CD4-positive, alpha-beta memory T cell (primary cell): ENCODE measurements around the gene SEMA4B. TPM values are rescaled to one million over a fixed set of nuclear protein-coding genes. Genes with fewer than 3 reads are reported as not detected.
A peak's percentile ranks its signal among the peaks of the same experiment; 100 is the strongest.
"Not testable (repeated sequence)": the region's sequence is repeated elsewhere in the genome, so short reads cannot be mapped to it uniquely, and the experiment has no call there.

Experiments used
- CTCF ChIA-PET: fragments of 350-600 bp; sonication (Branson Sonifier 250); formaldehyde crosslinking; loops from one replicate; lab custom pipeline; 2021; ENCODE audit warnings: inconsistent platforms; ENCODE audit not compliant: partially characterized antibody; lab: Charles Lee
- POLR2A ChIA-PET: fragments of 350-600 bp; sonication (Branson Sonifier 250); formaldehyde crosslinking; loops from one replicate; lab custom pipeline; 2021; ENCODE audit not compliant: partially characterized antibody; lab: Charles Lee
- DNase-seq, 5 donors: peaks; one replicate each; pipeline versions ENCODE4 v3.0.0 to v3.0.0-alpha.2; 2020 to 2022; ENCODE audit warnings: mixed read lengths in 1 of 5
- H3K27ac ChIP-seq: one replicate; pipeline ENCODE4 v1.7.0; 2013; ENCODE audit warnings: low read depth, low read length
- H3K27me3 ChIP-seq: 2 replicates; pipeline ENCODE4 v1.7.0; 2013; ENCODE audit warnings: mild to moderate bottlenecking, low read length, moderate library complexity; ENCODE audit not compliant: insufficient read depth
- H3K36me3 ChIP-seq: 2 replicates; pipeline ENCODE4 v1.7.0; 2013; ENCODE audit warnings: mild to moderate bottlenecking, low read length, moderate library complexity; ENCODE audit not compliant: insufficient read depth
- H3K4me1 ChIP-seq: 2 replicates; pipeline ENCODE4 v1.7.0; 2013; ENCODE audit warnings: mild to moderate bottlenecking, low read length, moderate library complexity; ENCODE audit not compliant: insufficient read depth
- H3K4me3 ChIP-seq, 2 donors: one replicate each; pipeline ENCODE4 v1.7.0; 2013; ENCODE audit warnings: low read length in 2 of 2, mild to moderate bottlenecking in 1 of 2
- H3K9me3 ChIP-seq, 2 donors: one replicate each; pipeline ENCODE4 v1.7.0; 2013; ENCODE audit warnings: low read length in 2 of 2, control low read depth in 1 of 2; ENCODE audit not compliant: control insufficient read depth in 1 of 2
- H3K27ac Mint-ChIP-seq, 7 donors: one replicate each; pipeline ENCODE4 v1.8.0; 2020 to 2021; ENCODE audit warnings: mixed read lengths in 7 of 7, mild to moderate bottlenecking in 6 of 7, inconsistent platforms in 3 of 7, moderate library complexity in 3 of 7
- H3K27me3 Mint-ChIP-seq, 2 donors: one replicate each; pipeline ENCODE4 v1.8.0; 2020 to 2021; ENCODE audit warnings: mixed read lengths in 2 of 2
- H3K36me3 Mint-ChIP-seq, 2 donors: one replicate each; pipeline ENCODE4 v1.8.0; 2020 to 2021; ENCODE audit warnings: mixed read lengths in 2 of 2, inconsistent platforms in 1 of 2, mild to moderate bottlenecking in 1 of 2
- H3K4me1 Mint-ChIP-seq, 4 donors: one replicate each; pipeline ENCODE4 v1.8.0; 2020 to 2021; ENCODE audit warnings: mixed read lengths in 4 of 4, mild to moderate bottlenecking in 1 of 4
- H3K4me3 Mint-ChIP-seq, 8 donors: one replicate each; pipeline ENCODE4 v1.8.0; 2020 to 2021; ENCODE audit warnings: mixed read lengths in 8 of 8, mild to moderate bottlenecking in 7 of 8, moderate library complexity in 6 of 8, inconsistent platforms in 3 of 8
- H3K9me3 Mint-ChIP-seq, 8 donors: one replicate each; pipeline ENCODE4 v1.8.0; 2020 to 2021; ENCODE audit warnings: mixed read lengths in 8 of 8, mild to moderate bottlenecking in 5 of 8, inconsistent platforms in 3 of 8, moderate library complexity in 1 of 8
- intact Hi-C: fragments of 100-400 bp; cut with micrococcal nuclease; formaldehyde crosslinking; loops from one replicate; pipeline ENCODE4 v1.15.1; 2023
- polyA plus RNA-seq, 2 donors: library from polyadenylated mRNA; unstranded; fragments of 300-500 nt; fragmentation: Illumina TruSeq; gene quantifications; one replicate each; pipeline ENCODE4 v1.2.3, GENCODE V29; 2021
- total RNA-seq, 2 experiments: library from RNA; stranded (reverse); gene quantifications; one replicate each; pipeline ENCODE4 v1.2.3, GENCODE V29; 2021

SEMA4B gene
- total and polyA plus RNA-seq, 4 experiments from 2014 or later: 4.4 to 23.0 (median 14.7) TPM

DNA sequence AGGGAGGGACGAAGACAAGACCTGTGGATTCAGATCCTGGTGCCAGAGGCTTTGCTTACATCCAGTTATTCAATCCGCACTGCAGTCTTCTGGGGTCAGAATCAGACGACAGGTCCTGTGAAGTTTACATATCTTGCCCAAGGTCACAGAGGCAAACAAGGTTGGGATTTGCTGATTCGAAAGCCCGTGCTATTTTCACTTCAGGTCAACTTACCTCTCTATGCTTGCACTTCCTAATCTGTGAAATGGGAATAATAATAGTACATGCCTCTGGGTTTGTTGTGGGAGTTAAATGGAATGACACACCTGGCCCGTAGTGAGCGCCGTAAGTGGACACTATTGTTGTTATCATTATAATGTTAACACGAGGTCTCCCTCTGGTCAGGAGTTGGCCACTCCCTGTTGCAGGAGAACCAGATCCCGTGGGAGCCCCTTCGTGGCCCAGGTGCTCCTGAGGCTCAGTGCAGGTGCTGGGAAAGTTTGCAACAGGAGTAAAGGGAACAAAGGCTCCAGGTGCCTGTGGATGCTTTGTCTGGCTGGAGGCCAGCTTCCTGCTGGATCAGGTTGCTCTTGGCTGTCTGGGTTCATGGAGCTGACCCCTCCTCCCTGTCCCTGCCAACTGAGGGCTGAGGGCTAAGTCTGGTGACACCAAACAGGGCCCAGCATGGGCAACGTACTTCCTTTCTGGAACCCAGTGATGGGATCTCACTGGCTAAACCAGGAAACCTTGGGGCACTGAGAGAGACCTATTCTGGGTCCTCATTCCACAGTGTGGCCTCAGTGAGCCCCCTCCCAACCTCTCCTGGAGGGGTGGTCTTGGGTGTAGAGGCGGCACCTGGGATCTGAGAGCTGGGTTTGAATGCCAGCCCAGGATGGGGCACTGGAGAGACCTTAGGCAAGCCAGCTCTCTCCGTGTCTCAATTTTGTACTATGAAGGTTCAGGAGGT lies 40.1 kb upstream of the SEMA4B start:
- Histone ChIP-seq H3K36me3 (no peaks in the 10 kb centered on the region), H3K4me1 (peaks cover 9% of the 10 kb centered on the region), H3K27ac (no peak overlapping the region), H3K4me3 (no peak overlapping the region), H3K27me3 (no peaks in the 10 kb centered on the region), H3K9me3 (no peaks in the 10 kb centered on the region)
- peaks cover 6 to 13% (median 10%) of the 10 kb centered on the region in 4 donors for H3K4me1 Mint-ChIP-seq
- no peak overlapping the region for H3K4me3 Mint-ChIP-seq
- H3K27ac Mint-ChIP-seq: no peak overlapping the region
- H3K36me3 Mint-ChIP-seq: no peaks in the 10 kb centered on the region
- CTCF ChIA-PET: no interaction called here
- H3K27me3 Mint-ChIP-seq: peaks cover 1 to 2% of the 10 kb centered on the region in 2 donors
- no peak for DNase-seq
- intact Hi-C loops: no loop called here
- no peaks in the 10 kb centered on the region for H3K9me3 Mint-ChIP-seq
- POLR2A ChIA-PET: interaction anchor here (0.7 kb wide), 1 partner anchor 40 kb away, joined by 3 read pairs; the partner anchor contains the start of gene SEMA4B

DNA sequence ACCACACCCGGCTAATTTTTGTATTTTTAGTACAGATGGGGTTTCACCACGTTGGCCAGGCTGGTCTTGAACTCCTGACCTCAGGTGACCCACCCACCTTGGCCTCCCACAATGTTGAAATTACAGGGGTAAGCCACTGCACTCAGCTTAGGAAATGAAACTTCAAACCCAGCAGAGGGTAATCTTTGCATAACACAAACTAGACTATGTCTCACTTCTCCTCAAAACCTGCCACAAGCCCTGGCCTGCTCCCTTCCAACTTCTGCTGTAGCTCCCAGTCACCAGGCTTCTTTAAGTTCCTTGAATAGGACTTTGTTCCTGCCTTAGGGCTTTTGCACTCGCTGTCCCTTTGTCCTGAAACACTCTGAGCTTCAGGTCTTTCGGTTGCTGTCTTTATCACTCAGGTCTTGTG lies 39.2 kb upstream of the SEMA4B start:
- Histone ChIP-seq H3K27ac (no peak overlapping the region), H3K27me3 (no peaks in the 10 kb centered on the region), H3K4me1 (peaks cover 9% of the 10 kb centered on the region), H3K9me3 (no peaks in the 10 kb centered on the region), H3K4me3 (no peak overlapping the region), H3K36me3 (no peaks in the 10 kb centered on the region)
- no peaks in the 10 kb centered on the region for H3K9me3 Mint-ChIP-seq
- peaks cover 6 to 13% (median 10%) of the 10 kb centered on the region in 4 donors for H3K4me1 Mint-ChIP-seq
- DNase-seq: no peak
- ChIA-PET POLR2A (interaction anchor here (0.7 kb wide), 1 partner anchor 39 kb away, joined by 3 read pairs; the partner anchor contains the start of gene SEMA4B), CTCF (interaction anchor here (0.7 to 1.1 kb wide), 2 partner anchors 10 to 17 kb away, joined by 3 read pairs; no protein-coding TSS in a partner anchor)
- H3K36me3 Mint-ChIP-seq: no peaks in the 10 kb centered on the region
- no peak overlapping the region for H3K4me3 Mint-ChIP-seq
- intact Hi-C loops: no loop called here
- peaks cover 1 to 2% of the 10 kb centered on the region in 2 donors for H3K27me3 Mint-ChIP-seq
- no peak overlapping the region for H3K27ac Mint-ChIP-seq

DNA sequence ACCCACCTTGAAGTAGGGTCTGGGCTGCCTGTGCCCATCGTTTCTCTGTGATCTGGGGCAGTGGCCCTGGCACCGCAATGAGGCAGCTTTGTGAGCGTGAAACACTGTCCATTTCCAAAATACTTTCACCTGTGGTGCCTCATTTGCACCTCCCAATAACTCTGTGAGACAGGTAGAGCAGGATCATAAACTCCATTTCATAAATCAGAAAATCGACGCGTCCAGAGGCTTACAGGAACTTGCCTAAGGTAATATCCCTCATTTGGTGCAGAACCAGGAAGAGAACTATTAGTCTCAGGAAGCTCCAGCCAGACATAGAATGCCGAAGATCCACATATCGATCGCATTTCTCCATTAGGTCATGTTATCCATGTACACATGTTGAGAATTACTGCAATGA lies 38.2 kb upstream of the SEMA4B start:
- Histone ChIP-seq H3K27ac (no peak overlapping the region), H3K9me3 (no peaks in the 10 kb centered on the region), H3K4me3 (no peak overlapping the region), H3K27me3 (no peaks in the 10 kb centered on the region), H3K4me1 (peaks cover 7% of the 10 kb centered on the region), H3K36me3 (no peaks in the 10 kb centered on the region)
- CTCF ChIA-PET: interaction anchor here (0.9 to 1.1 kb wide), 3 partner anchors 10 to 71 kb away, joined by 3 read pairs; partner anchors contain the start of genes CIB1 and GDPGP1
- intact Hi-C loops: no loop called here
- Mint-ChIP-seq H3K27me3 (peaks cover 1 to 2% of the 10 kb centered on the region in 2 donors), H3K36me3 (no peaks in the 10 kb centered on the region), H3K4me1 (peaks cover 6 to 11% (median 8%) of the 10 kb centered on the region in 4 donors), H3K9me3 (no peaks in the 10 kb centered on the region), H3K27ac (no peak overlapping the region), H3K4me3 (no peak overlapping the region)
- POLR2A ChIA-PET: no interaction called here
- DNase-seq: no peak

DNA sequence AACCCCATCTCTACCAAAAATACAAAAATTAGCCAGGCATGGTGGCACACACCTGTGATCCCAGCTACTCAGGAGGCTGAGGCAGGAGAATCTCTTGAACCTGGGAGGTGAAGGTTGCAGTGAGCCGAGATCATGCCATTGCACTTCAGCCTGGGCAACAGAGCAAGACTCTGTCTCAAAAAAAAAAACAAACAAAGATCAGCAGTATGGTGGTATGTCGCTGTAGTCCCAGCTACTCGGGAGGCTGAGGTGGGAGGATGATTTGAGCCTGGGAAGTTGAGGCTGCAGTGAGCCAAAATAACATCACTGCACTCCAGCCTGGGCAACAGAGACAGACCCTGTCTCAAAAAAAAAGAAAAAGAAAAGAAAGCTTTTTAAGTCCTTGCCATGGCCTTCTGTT lies 36.9 kb upstream of the SEMA4B start:
- H3K27me3 ChIP-seq, intact Hi-C loops, H3K36me3 ChIP-seq, H3K4me1 Mint-ChIP-seq, H3K4me1 ChIP-seq, H3K9me3 Mint-ChIP-seq, CTCF ChIA-PET, DNase-seq, H3K27ac ChIP-seq, H3K36me3 Mint-ChIP-seq, H3K9me3 ChIP-seq, H3K27me3 Mint-ChIP-seq, H3K27ac Mint-ChIP-seq, H3K4me3 ChIP-seq, POLR2A ChIA-PET: not testable (repeated sequence)
- peak overlapping the region in 1 of 8 donors; percentile 10 for H3K4me3 Mint-ChIP-seq

DNA sequence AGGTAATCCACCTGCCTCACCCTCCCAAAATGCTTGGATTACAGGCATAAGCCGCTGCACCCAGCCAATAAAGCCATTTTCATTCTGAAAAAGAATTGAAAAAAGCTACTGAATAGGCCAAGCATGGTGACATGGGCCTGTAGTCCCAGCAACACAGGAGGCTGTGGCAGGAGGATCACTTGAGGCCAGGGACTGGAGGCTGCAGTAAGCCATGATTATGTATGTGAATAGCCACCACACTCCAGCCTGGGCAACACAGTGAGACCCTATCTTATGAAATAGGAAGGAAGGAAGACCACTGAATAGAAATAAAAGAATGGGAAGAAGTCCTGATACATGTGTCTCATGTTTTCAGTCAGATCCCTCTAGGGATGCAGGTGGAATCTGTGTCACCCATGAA lies 36.0 kb upstream of the SEMA4B start:
- Histone ChIP-seq H3K36me3 (no peaks in the 10 kb centered on the region), H3K4me3 (no peak overlapping the region), H3K9me3 (no peaks in the 10 kb centered on the region), H3K27ac (no peak overlapping the region), H3K4me1 (no peaks in the 10 kb centered on the region), H3K27me3 (no peaks in the 10 kb centered on the region)
- intact Hi-C loops: no loop called here
- no peaks in the 10 kb centered on the region for H3K36me3 Mint-ChIP-seq
- no peak overlapping the region for H3K4me3 Mint-ChIP-seq
- peaks cover 1 to 2% of the 10 kb centered on the region in 2 donors for H3K27me3 Mint-ChIP-seq
- H3K4me1 Mint-ChIP-seq: peaks cover 0 to 5% (median 4%) of the 10 kb centered on the region in 4 donors
- H3K9me3 Mint-ChIP-seq: no peaks in the 10 kb centered on the region
- DNase-seq: no peak
- CTCF ChIA-PET: interaction anchor here (1.2 kb wide), 1 partner anchor 17 kb away, joined by 4 read pairs; no protein-coding TSS in a partner anchor
- no peak overlapping the region for H3K27ac Mint-ChIP-seq
- POLR2A ChIA-PET: no interaction called here

DNA sequence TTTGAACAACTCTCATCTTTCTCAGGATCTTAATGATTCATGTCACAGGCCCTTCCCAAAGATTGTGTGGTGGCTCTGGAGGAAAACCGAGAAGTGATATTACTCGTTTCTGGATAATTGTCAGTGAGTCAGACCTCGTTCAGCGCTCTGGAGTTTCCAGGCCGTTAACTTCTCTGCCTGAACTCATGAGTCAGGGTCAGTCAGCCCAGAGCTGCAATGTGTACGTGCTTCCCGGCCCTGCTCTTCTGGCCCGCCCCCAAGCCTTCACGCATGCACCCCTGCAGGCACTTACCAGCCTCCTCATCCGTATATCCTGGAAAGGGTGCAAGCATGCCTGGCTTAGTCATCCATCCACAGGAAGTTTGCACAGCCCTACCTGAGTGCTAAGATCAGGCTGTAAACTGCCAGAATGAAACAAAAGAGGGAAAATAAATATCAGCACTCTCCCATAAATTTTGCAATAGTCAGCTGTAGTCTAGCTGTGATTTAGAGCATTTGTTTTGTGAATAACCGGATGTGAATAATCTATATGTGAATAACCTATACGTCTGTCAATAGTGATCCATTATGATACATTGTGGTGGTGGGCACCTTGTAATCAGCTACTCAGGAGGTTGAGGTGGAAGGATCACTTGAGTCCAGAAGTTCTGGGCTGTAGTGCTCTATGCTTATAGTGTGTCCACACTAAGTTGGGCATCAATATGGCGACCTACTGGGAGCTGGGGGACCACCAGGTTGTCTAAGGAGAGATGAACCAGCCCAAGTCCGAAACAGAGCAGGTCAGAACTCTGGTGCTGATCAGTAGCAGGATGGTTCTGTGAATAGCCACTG lies 35.3 kb upstream of the SEMA4B start:
- CTCF ChIA-PET: interaction anchor here (1.2 kb wide), 2 partner anchors 17 to 136 kb away, joined by 3 to 4 read pairs; no protein-coding TSS in a partner anchor
- Histone ChIP-seq H3K4me1 (no peaks in the 10 kb centered on the region), H3K9me3 (no peaks in the 10 kb centered on the region), H3K36me3 (no peaks in the 10 kb centered on the region), H3K27me3 (no peaks in the 10 kb centered on the region), H3K4me3 (no peak overlapping the region), H3K27ac (no peak overlapping the region)
- Mint-ChIP-seq H3K27me3 (peaks cover 1 to 2% of the 10 kb centered on the region in 2 donors), H3K4me1 (peaks cover 0 to 5% (median 4%) of the 10 kb centered on the region in 4 donors), H3K36me3 (no peaks in the 10 kb centered on the region), H3K27ac (peak overlapping the region in 1 of 7 donors; percentile 27), H3K9me3 (no peaks in the 10 kb centered on the region), H3K4me3 (no peak overlapping the region)
- no peak for DNase-seq
- POLR2A ChIA-PET: no interaction called here
- intact Hi-C loops: no loop called here
